GM19467 (cell line): ENCODE measurements around the gene GFRA4.

ENCODE experiments used
- ATAC-seq: cut with Tn5 transposase; IDR thresholded peaks from one replicate; pipeline ENCODE4 v1.9.1; 2021; ENCODE audit warnings: mild to moderate bottlenecking, moderate library complexity; ENCODE audit not compliant: unreplicated experiment

The GFRA4 gene

DNA sequence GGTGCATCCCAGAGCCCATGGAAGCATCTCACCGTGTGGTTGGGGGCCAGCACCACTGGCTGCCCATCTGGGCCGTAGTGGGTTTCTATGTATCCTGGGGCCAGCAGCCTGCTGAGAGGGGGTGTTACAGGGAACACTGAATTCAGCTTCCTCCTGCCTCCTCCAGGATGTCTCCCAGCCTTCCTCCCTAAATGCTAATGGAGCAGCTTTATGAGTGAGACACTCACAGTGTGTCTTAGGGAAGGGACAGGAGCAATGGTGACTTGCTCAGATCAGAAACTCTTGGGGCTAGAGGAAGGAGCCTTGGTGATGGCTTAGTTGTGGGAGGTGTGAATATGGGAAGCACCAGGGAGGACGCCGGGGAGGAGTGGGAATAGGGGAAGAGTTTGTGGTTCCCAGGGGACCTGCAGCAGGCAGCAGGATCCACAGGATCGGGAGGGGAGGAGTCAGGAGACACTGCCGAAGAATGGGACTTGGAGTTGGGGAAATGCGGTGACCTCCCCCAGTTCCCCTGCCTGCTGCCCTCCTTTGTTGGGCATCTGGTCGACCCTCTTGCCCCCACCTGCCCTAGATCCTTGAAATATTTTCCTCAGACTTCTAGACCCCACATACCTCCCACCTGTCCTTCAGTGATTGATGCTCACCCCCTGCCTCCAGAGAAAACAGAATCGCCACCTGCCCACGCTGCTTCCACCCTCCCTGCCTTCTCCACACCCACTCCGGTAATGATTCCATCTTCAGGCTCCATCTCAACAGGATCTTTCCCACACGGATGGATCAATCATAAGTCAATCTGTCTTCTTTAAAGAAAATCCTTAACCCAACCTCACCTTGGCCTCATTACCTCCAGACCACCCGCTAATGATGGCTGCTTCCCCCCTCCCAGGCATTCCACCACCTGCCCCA lies 12.0 kb upstream of the GFRA4 start:
- no peak for ATAC-seq

DNA sequence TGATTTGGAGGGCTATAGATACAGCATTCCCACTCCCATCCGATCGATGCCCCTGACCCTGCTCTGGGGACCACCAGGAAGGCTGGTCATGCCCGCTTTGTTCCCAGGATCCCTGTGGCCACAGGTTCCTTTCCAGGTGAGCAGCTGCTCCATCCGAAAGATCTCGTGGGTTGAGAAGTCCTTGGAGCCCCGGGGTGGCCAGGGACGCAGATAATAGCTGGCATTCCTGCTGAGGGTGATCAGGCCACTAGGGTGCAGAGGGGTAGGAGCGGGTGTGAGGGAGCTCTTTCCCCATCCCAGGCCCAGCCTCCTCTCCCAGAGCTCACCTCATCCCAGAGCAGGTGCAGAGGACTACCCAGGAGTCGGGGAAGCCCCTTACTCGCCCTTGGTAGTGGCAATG lies 11.2 kb upstream of the GFRA4 start:
- ATAC-seq = no peak

DNA sequence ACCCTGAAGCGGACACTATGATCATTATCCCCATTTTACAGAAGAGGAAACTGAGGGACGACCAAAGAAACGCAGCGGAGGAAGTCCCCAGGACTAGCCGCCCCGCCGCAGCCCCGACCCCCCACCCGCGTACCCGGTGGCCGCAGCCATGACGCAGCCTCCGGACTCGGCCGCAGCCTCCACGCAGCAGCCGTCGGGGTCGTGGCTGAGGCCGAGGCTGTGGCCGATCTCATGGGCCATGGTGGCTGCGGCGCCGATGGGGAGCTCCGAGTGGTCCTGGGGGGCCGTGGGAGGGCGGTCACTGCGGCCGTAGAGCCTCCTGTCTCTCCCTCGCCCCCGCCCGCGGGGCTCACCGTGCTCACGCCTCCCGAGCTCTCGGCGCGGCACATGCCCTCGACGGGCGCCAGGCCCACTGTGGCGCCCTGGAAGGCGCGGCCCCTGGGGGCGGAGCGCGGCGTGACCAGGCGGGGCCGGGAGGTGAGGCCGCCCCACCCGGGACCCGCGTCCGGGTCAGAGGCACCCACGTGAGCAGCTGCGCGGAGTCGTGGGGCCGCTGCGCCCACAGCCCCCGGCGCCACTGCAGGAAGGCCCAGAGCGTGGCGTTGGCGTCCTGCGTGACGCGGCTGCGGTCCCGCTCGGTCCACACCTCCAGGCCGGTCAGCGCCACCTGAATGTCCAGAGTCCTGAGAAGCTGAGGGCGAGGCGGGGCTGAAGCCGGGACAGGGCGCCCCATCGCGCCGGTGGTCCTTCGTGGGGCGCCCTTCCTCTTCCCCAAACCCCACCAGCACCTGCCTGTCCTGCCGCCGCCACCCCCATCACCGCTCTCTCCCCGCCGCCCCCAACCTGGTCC lies 10.2 kb upstream of the GFRA4 start:
- no peak for ATAC-seq

DNA sequence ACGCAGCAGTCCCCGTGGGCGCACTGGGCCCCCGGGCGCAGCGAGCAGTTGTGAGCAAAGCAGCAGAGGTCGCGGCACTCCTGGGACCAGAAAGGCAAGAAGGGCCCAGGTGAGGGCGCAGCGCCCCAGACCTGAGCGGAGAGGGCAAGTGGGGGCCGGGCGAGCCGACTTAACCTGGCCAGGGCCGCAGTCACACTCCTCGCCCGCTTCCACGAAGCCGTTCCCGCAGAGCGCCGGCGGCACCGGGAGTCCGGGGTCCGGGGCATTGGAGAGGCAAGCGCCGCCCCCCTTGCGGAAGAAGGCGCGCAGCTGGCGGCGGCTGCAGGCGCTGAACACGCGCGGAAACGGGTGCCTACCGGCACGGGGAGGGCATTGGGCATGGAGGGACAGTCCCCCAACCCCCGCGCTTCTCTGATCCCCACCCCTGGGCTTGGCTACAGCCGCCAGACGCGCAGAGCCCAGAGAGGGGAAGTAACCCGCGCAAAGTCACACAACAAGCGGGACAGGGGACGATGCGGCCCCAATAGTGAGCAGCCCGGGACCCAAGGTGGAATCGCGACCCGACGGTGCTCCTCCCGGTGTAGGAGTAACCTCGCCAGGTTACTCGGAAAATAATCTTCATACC lies 9.5 kb upstream of the GFRA4 start:
- ATAC-seq = no peak

DNA sequence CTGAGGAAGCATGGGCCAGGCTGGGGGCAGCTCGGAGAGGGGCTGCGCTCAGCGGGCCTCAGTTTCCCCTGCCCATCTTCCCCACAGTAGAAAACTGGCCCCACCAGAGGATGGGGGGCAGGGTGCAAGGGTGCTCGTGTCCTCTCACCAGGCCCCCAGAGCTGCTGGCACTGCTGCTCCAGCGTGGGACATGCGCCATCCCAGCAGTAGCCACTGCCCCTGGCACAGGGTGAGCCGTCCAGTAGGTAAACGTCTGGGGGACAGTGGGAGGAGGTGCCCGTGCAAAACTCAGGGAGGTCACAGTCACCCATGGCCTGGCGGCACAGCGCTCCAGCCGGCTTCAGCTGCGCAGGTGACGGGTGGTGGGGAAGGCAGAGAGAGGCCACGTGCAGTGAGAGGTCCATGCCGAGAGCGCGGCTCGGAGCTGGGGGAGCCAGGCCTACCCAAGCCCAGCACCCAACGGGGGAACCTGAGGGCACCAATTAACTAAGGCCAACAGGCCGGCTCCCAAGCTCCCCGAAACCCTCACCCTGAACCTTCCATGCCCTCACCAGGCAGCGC lies 8.9 kb upstream of the GFRA4 start:
- ATAC-seq = no peak

DNA sequence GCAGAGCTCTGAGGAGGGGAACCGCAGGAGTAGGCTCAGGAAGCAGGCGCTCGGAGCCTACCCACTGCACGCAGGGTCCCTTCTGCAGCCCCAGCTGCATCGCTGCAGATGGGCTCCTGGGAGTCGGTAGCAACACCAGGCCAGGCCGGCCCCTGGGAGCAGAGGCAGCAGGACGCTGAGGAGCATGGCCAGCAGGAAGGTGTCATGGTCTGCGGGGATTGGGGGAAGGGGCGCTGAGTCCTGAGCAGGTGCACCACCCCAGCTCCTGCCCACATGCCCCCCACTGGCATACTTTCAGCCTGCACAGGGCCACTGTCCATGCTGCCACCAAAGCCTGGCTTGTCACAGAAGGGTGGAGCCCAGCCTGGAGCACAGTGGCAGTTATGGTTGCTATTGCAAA lies 7.7 kb upstream of the GFRA4 start:
- no peak for ATAC-seq

DNA sequence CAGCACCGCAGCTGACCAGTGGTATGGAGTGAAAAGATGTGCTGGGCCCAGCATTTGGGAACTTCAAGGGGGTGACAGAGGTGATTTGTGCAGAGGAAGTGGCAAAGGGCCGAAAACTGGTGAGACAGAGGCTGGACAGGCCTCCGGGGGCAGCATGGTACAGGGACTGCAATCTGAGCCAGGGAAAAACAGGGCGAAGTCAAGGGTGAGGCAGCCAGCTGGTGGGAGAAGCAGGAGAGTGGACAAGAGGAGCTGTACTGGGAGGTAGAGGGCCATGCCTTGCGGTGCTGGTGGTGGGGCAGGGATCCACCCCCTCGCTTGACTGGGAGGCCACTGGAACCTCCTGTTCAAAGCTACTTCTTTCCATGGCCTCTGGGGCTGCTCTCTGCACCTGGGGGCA lies 7.3 kb upstream of the GFRA4 start:
- no peak for ATAC-seq

DNA sequence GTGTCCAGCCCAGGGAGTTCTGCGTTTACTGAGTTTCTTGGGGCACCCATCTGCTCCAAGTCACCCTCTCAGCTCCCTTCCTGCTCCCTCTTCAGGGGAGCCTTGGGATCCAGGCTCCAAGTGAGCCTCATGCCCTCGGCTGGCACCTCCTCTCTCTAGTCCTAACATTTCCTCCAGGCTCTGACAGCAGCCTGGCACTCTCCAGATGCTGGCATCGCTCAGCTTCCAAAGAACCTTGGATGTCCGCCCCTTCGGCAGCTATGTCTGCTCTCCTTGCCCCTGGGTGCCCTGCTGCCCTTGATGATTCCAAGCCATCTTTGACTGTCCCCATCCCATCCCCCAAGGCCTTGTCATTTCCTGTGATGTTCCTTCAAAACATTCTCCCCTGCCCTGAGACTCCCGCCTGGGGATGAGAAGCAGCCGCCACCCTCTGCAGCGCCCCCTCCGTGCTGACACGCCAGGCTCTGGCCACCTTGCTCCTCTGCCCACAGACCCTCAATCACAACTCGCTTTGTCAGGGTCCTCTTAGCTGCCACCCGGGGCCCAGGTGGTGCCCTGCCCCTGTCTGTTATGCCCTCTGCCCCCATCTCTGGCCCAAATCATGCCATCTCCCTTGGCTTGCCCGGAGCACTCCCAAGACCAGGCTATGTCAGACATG lies 6.6 kb upstream of the GFRA4 start:
- no peak for ATAC-seq

DNA sequence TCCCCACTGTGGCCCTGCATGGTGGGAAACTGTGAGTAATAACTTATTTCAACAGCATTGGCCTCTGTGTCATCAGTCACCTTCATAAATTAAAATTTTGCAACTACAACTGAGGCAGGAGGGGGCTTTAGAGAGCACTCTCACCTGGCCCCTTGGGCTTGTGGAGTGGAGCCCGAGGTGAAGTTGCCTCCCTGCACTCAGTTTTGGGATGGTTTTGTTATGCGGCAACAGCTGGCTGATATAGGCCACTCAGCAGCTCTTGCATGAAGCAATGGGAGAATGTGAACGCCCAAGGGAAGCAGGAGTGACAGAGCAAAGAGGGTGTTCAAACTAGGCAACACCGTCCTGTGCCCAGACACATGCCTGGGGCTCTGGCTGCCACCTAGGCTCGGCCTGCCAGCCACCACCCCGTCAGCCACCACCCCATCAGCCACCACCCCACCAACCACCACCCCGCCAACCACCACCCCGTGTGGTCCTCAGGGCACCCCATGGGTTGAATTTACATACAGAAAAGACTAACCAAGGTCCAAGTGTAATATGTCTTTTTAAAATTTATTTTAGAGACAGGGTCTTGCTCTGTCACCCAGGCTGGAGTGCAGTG lies 4.3 kb upstream of the GFRA4 start:
- no peak for ATAC-seq

DNA sequence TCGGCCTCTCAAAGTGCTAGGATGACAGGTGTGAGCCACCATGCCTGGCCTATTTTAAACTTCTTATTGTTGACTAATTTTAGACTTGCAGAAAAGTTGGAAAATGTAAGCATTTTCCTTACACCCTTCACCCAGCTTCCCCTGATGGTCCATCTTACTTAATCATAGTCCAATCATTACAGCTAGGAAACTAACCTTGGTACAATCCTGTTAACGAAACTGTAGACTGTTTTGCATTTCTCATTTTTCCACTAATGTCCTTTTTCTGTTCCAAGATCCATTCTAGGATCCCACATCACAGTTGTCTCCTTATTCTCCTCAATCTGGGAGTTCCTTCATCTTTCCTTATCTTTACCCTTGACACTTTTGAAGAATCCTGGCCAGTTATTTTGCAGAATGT lies 659 bp upstream of the GFRA4 start:
- no peak for ATAC-seq

DNA sequence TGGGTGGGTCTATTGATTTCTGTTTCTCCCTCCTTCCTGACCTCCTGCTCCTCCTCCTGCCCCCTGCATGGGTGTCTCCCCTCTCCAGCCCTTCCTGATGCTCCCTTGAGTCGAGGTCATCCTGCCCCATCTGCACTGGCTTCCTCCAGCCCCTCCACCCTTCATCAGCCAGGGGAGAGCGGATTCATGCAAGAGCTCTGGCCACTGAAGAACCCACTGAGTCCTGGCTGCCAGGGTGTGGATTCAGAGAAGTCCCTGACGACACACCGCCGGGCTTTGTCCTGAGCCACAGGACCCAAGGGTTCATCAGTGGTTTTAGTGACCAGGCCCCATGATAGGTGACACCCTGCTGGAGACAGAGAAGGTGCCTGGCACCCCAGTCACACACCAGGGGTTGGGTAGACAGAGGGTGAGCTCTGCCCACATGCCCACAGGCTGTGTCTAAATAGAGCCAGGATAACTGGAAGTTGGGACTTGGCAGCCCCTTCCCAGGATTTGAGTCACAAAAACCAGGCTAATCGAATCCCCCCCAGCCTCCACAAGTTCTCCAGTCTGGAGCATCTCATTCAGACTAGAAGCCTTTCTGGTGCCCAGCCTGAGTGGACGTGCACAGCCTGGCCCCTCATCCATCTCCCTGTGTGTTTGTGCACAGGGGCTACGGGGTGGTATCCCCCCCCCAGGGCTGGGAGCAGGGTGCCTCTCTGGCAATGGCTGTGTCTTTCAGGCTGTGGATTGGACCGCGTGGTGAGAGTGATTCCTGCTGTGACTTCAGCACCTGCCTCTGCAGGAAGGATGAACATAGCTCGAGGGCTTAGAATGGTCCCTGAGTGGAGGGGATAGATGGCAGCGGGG lies 1.2 kb downstream of the GFRA4 start:
- no peak for ATAC-seq

DNA sequence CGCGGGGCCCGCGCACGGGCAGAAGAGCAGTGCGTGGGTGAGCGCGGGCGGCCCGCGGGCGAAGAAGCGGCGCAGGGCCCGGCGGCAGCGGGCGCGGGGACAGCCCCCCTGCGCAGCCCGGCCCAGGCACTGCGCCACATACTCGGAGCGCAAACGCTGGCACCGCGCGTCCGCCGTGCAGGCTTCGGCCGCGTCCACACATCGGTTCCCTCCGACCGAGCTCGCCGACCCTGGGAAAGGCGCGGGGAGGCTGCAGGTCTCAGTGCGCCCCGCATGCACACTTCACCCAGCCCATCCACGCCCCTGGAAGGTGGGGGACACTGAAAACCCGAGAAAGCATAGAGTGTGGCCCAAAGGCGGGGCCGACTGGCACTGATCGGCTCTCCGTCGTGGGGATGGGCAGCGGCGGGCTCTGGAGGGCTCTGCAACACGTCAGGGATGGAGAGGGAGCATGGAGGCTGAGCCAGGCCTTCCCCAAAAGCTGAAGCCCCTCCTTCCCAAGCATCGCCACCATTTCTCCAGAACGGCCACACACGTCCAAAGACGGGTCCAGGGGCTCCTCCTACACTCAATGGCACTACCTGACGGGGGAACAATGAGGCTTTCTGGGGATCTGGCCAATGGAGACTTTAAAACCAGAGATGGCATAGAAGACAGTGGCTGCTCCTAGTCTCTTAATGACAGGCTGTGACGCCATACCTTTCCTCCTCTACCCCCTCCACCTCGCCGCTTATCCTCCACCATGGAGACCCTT lies 2.0 kb downstream of the GFRA4 start:
- ATAC-seq = no peak

DNA sequence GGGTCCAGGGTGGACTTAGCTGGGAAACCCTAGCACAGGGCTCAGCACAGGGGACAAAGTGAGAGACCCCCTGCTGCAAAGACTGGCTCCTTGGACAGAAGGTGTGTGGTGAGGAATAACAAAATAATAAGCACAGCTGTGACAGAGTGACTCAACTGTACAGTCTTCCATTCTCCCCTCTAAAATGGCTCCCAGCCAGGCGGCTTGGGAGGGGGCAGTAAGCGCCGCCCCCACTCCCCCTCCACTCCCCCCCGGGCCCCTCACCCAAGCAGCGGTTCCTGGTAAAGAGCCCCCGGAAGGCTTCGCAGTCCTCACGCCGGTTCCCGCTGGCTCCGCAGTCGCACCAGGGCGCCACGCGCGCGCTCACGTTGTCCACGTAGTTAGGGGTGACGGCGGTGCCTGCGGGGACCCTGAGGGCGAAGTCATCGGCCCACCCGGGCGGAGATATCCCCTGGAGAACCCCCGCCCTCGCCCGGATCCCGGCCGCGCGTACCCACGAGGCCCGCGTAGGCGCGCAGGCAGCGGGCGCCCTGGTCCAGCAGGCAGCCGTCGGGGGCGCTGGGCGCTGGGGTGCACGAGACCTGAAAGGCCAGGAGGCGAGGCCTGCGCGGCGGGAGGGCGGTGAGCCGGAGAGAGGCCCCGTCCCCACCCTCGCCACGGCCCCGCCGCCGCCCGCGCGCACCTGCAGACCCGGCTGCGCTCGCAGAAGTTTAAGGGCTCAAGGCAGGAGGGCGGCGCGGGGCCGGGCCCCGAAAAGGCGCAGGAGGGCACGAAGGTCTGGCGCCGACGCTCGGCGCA lies 2.7 kb downstream of the GFRA4 start:
- ATAC-seq = no peak

DNA sequence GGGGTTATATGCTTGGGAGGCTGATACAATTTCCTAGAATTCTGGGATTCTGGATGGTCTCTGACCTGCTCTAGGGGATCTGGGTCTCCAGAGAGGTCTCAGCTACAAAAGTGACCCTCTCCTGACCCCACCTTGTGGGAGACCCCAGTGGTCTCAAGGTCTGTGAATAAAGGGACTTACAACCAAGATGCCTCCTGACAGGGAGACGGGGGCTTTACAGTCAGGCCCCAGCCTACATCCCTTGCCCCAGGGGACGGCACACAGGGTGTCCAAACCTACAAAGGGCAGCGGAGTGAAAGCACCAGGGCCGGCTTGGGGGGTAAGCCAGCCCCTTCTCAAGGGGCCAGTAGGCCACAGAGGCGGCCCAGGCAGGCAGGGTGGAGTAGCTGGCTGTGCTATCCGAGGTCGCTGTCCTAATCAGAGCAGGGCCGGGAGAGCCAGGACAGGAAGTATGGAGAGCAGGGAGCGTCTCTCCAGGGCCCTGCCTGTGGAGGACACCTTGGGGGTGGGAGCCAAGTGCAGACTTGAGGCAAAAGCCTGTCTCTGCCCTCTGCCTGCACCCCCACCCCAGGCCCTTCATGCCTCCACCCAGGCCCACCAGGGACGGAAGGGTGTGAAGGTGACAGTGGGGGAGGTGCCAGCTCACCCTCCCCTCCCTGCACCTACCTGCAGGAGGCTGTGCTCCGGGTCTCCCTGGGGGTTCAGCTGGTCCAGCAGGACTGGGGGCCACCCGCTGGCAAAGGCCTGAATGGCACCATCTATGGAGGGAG lies 3.5 kb downstream of the GFRA4 start:
- ATAC-seq = no peak

DNA sequence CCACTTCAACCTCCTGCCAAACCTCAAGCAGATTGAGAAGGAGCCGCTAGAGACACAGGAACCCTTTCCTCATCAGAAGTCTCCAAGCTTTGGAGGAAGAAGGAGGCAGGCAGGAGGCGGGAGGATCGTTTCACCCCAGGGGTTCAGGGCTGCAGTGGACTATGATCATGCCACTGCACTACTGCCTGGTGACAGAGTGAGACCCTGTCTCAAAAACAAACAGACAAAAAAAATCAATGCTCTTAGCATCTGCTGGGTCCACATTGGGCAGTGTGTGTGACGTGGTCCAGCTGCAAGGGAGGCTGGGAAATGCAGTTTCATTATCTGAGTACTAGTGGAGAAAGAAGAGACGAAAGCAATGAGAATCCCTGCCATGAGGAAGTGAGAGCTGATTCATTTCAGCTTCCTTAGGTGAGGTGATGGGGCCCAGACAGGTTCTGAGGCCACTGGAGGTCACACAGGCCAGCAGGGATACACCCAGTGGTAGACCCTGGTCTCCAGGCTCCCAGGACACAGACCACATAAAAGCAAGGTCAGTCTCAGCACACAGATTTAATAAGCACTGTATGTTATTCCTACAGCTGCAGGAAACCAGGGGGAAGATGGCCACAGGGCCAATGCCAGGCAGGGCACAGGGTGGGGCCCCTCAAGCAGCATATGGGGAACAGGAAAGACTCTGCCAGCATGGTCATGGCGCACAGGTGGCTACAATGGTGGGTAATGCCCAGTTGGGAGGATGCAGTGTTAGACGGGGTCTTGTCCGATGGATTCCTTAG lies 4.3 kb downstream of the GFRA4 start:
- ATAC-seq = peak; percentile 79

DNA sequence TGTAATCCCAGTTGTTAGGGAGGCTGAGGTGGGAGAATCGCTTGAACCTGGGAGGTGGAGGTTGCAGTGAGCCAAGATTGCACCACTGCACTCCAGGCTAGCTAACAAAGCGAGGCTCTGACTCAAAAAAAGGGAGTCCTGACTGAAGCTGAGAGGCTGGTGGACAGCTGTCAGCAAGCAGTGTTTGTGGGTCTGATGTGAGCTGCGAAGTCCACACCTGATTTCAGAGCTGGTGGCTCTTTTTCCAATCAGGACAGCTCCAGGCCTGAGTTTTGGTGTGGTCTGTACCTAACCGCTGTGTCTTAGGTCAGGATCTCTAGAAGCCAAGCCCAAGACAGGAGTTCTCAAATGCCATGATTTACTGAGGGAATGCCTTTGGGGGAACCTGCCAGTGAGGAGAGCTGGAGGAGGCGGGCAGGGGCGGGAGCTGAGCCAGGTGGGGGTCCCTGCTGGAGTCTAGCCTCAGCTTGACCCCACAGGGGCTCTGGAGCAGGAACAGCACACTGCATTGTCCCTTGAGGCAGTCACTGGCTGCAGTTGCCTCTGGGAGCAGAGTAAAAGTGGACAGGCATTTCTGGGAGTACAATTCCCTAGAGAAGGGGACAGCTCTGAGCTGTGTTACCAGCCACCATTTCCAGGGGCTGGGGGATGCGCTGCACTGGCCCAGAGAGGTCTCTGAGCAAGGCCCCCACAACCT lies 5.0 kb downstream of the GFRA4 start:
- no peak for ATAC-seq
